Endothelial cell of umbilical vein (primary cell): ENCODE results near the gene G3BP1. TPM values are rescaled to one million over a fixed set of nuclear protein-coding genes. Genes with fewer than 3 reads are reported as not detected.

Experiments used
- BruUV-seq: library from RNA; stranded (reverse); fragments of 400-500 nt; replicated peaks from 2 replicates; lab custom pipeline; 2021; lab: Mats Ljungman, UMichigan
- CTCF ChIA-PET: fragments of 300-600, 350-600 bp; sonication (Branson Sonifier 250); formaldehyde crosslinking; loops from one replicate; lab custom pipeline; 2021; ENCODE audit warnings: antibody characterized with exemption, inconsistent platforms; lab: Charles Lee
- POLR2A ChIA-PET: fragments of 300-600, 350-600 bp; sonication (Branson Sonifier 250); formaldehyde crosslinking; loops from one replicate; lab custom pipeline; 2021; ENCODE audit warnings: antibody characterized with exemption, inconsistent platforms; lab: Charles Lee
- DNase-seq: peaks from one replicate; pipeline ENCODE4 v3.0.0-alpha.2; 2011; ENCODE audit warnings: low read depth, low spot score
- FAIRE-seq: peaks from 2 replicates; lab custom pipeline; 2011; peaks lifted over from hg19 to GRCh38; lab: Jason Lieb, UNC
- H2AFZ ChIP-seq: 2 replicates; pipeline ENCODE4 v1.6.0; 2012; ENCODE audit warnings: low read depth, low read length, control low read depth, inconsistent platforms
- H3K27ac ChIP-seq: 2 replicates; pipeline ENCODE4 v1.5.1; 2011; ENCODE audit warnings: low read depth, mild to moderate bottlenecking, control low read depth, low read length, moderate library complexity; ENCODE audit not compliant: insufficient read depth
- H3K27me3 ChIP-seq, 2 experiments: 2 replicates each; pipeline versions ENCODE4 v1.6.0 to v1.6.1; 2011; ENCODE audit warnings: low read length in 2 of 2, mixed read lengths in 1 of 2; ENCODE audit not compliant: control insufficient read depth in 2 of 2, insufficient read depth in 2 of 2
- H3K36me3 ChIP-seq, 2 experiments: 2 replicates in 1 of 2; 3 replicates in 1 of 2; pipeline ENCODE4 v1.5.1; 2011; ENCODE audit warnings: low read length in 2 of 2, mild to moderate bottlenecking in 1 of 2, moderate library complexity in 1 of 2; ENCODE audit not compliant: control insufficient read depth in 2 of 2, insufficient read depth in 2 of 2; ENCODE audit errors: extremely low read depth in 1 of 2
- H3K4me1 ChIP-seq: 3 replicates; pipeline ENCODE4 v1.5.1; 2011; ENCODE audit warnings: mild to moderate bottlenecking, low read length; ENCODE audit not compliant: control insufficient read depth, insufficient read depth; ENCODE audit errors: extremely low read depth
- H3K4me2 ChIP-seq: 2 replicates; pipeline ENCODE4 v1.6.1; 2011; ENCODE audit warnings: low read length, control low read depth, mixed read lengths; ENCODE audit not compliant: insufficient read depth
- H3K4me3 ChIP-seq, 3 experiments: fragments of 200-600 bp in 1 of 3; sonication (generic), shearing (Covaris generic) in 1 of 3; replicated peaks in 1 of 3; 2 replicates each; pipeline ENCODE4 v1.5.1; 2011 to 2016; ENCODE audit warnings: control low read depth in 3 of 3, low read length in 3 of 3, mild to moderate bottlenecking in 2 of 3, inconsistent platforms in 1 of 3, low read depth in 1 of 3, moderate library complexity in 1 of 3; ENCODE audit not compliant: insufficient read depth in 1 of 3
- H3K79me2 ChIP-seq: 2 replicates; pipeline ENCODE4 v1.6.0; 2012; ENCODE audit warnings: low read length, inconsistent platforms; ENCODE audit not compliant: control insufficient read depth, insufficient read depth
- H3K9ac ChIP-seq: replicated peaks from 2 replicates; pipeline ENCODE3; 2011; ENCODE audit warnings: low read length, control low read depth; ENCODE audit not compliant: insufficient read depth; ENCODE audit errors: extremely low read depth
- H3K9me1 ChIP-seq: replicated peaks from 3 replicates; pipeline ENCODE4 v1.6.0; 2011; ENCODE audit warnings: mild to moderate bottlenecking, low read length; ENCODE audit not compliant: control insufficient read depth, insufficient read depth; ENCODE audit errors: extremely low read depth
- H3K9me3 ChIP-seq: replicated peaks from 2 replicates; pipeline ENCODE4 v1.5.1; 2012; ENCODE audit warnings: low read length, inconsistent platforms; ENCODE audit not compliant: control insufficient read depth, insufficient read depth
- H4K20me1 ChIP-seq: replicated peaks from 2 replicates; pipeline ENCODE3; 2011; ENCODE audit warnings: mild to moderate bottlenecking, low read length; ENCODE audit not compliant: control insufficient read depth, insufficient read depth; ENCODE audit errors: extremely low read depth
- CTCF ChIP-seq, 2 donors: IDR thresholded peaks; 1 replicate in 1 of 2; 2 replicates in 1 of 2; pipeline ENCODE4 v1.5.1; 2011; ENCODE audit warnings: low read length in 2 of 2, mild to moderate bottlenecking in 2 of 2, moderate library complexity in 2 of 2, control low read depth in 1 of 2, inconsistent platforms in 1 of 2, low read depth in 1 of 2; ENCODE audit not compliant: insufficient read depth in 1 of 2; ENCODE audit errors: extremely low read depth in 1 of 2
- EZH2 ChIP-seq: IDR thresholded peaks from 2 replicates; pipeline ENCODE4 v1.6.1; 2012; ENCODE audit warnings: borderline replicate concordance, low read depth, mild to moderate bottlenecking, moderate library complexity, low read length, inconsistent platforms; ENCODE audit not compliant: severe bottlenecking
- FOS ChIP-seq: IDR thresholded peaks from 2 replicates; pipeline ENCODE4 v1.6.1; 2011; ENCODE audit warnings: mild to moderate bottlenecking, low read length, moderate library complexity, borderline replicate concordance; ENCODE audit not compliant: insufficient read depth
- GATA2 ChIP-seq: IDR thresholded peaks from 2 replicates; pipeline ENCODE4 v1.7.0; 2011; ENCODE audit warnings: low read depth, mild to moderate bottlenecking, moderate library complexity, mixed read lengths, low read length; ENCODE audit not compliant: insufficient read length, insufficient read depth
- JUN ChIP-seq: IDR thresholded peaks from 2 replicates; pipeline ENCODE4 v1.6.1; 2011; ENCODE audit warnings: borderline replicate concordance, low read depth; ENCODE audit not compliant: insufficient read length, insufficient read depth
- MYC ChIP-seq: IDR thresholded peaks from one replicate; pipeline ENCODE4 v1.6.1; 2011; ENCODE audit warnings: mild to moderate bottlenecking, low read depth, low read length
- POLR2A ChIP-seq: IDR thresholded peaks from 2 replicates; pipeline ENCODE4 v1.6.1; 2012; ENCODE audit warnings: low read depth, mild to moderate bottlenecking, control low read depth, low read length
- POLR2AphosphoS5 ChIP-seq: IDR thresholded peaks from 2 replicates; pipeline ENCODE4 v1.6.1; 2012; ENCODE audit warnings: low read depth, mild to moderate bottlenecking, control low read depth, low read length, moderate library complexity; ENCODE audit not compliant: insufficient read depth
- dilution Hi-C: fragments of 300-500 bp; cut with MboI; formaldehyde crosslinking; loops from one replicate; pipeline ENCODE4 v1.15.0; 2019; ENCODE audit warnings: low sequenced_read_pairs; ENCODE audit not compliant: extremely low pct_ligation_motif_present
- intact Hi-C: fragments of 100-400 bp; cut with micrococcal nuclease; formaldehyde crosslinking; loops from one replicate; pipeline ENCODE4 v1.10.0; 2022
- polyA plus RNA-seq, 4 experiments: library from polyadenylated mRNA; depleted of rRNA in 3 of 4; stranded (reverse) in 3 of 4; unstranded in 1 of 4; fragments of >200 nt; gene quantifications; 2 replicates each; pipeline versions ENCODE4 v1.2.1 to v1.2.3, GENCODE V29; 2011 to 2012; ENCODE audit warnings: missing spikeins in 1 of 4
- total RNA-seq: library from RNA; stranded (reverse); gene quantifications from 2 replicates; pipeline ENCODE4 v1.2.3, GENCODE V29; 2021
- TF ChIP-seq, protein P1 (sequence below): IDR thresholded peaks from 2 replicates; pipeline ENCODE4 v1.6.1; 2011; ENCODE audit not compliant: insufficient read depth, insufficient read length

The G3BP1 gene
- total and polyA plus RNA-seq, 2 donors (not counting 3 experiments of a cell fraction or from before 2014, with no cell fraction given), result 50.5 to 262 TPM

DNA sequence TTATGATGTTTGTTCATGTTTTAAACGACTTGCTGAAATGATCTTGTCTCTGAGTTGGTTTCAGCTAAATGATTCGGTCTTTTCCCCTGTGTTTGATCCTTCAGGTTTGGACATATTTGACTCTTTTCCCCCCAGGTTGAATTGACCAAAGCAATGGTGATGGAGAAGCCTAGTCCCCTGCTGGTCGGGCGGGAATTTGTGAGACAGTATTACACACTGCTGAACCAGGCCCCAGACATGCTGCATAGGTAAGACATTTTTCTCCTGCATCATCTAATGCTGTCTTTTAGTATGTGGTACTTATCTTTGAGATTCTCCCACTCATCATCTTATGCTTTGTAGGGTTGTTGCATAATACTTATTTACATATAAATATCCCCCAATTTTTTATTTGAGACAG lies 14.7 kb downstream of the G3BP1 start:
- H3K9me1 ChIP-seq, result no peaks in the 10 kb centered on the region
- ChIA-PET POLR2A (no interaction called here), CTCF (no interaction called here)
- intact Hi-C loops, result no loop called here
- dilution Hi-C loops, result no loop called here
- H3K27ac ChIP-seq, result no peak overlapping the region
- H3K4me3 ChIP-seq, result no peak overlapping the region
- DNase-seq (no peak), FAIRE-seq (no peak)
- H3K79me2 ChIP-seq, result peaks cover 98% of the 10 kb centered on the region
- H3K27me3 ChIP-seq, result no peaks in the 10 kb centered on the region
- no peak overlapping the region for H3K9ac ChIP-seq
- H3K36me3 ChIP-seq, result peaks cover 8 to 15% of the 10 kb centered on the region in 2 experiments
- H2AFZ ChIP-seq, result no peak overlapping the region
- TF ChIP-seq POLR2A (no peak), JUN (no peak)
- peaks cover 21% of the 10 kb centered on the region for H4K20me1 ChIP-seq
- H3K9me3 ChIP-seq, result no peaks in the 10 kb centered on the region
- no peaks in the 10 kb centered on the region for H3K4me1 ChIP-seq
- no TSS peak for BruUV-seq
- no peak overlapping the region for H3K4me2 ChIP-seq

DNA sequence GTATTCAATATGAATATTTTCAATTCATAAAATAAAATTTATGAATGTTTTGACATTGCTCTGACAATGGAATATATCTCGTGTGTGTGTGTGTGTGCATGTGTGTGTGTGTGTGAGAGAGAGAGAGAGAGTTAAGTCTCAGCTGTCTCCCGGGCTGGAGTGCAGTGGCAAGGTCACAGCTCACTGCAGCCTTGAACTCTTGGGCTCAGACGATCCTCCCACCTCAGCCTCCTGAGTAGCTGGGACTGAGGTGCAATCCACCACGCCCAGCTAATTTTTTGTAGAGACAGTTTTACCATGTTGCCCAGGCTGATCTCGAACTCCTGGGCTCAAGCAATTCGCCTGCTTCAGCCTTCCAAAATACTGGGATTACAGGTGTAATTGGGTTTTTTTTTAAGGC lies 16.1 kb downstream of the G3BP1 start:
- BruUV-seq, result no TSS peak
- intact Hi-C loops (no loop called here), dilution Hi-C loops (no loop called here)
- TF ChIP-seq, protein P1, sequence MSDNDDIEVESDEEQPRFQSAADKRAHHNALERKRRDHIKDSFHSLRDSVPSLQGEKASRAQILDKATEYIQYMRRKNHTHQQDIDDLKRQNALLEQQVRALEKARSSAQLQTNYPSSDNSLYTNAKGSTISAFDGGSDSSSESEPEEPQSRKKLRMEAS, result no peak
- TF ChIP-seq CTCF (IDR thresholded peaks at IDR 0.05; ENCODE audit: extremely low read depth in 1 of 2, insufficient read depth in 1 of 2, low read depth in 1 of 2, low read length in 2 of 2), result no peak
- no peak for TF ChIP-seq GATA2
- no peak for TF ChIP-seq FOS
- TF ChIP-seq MYC, result no peak
- TF ChIP-seq EZH2, result no peak
- no peak for TF ChIP-seq POLR2A
- no peak for TF ChIP-seq POLR2AphosphoS5
- TF ChIP-seq JUN, result no peak
- peaks cover 95% of the 10 kb centered on the region for H3K79me2 ChIP-seq
- no peak overlapping the region for H2AFZ ChIP-seq
- no peak overlapping the region for H3K4me2 ChIP-seq
- no peak for FAIRE-seq
- peaks cover 21% of the 10 kb centered on the region for H4K20me1 ChIP-seq
- no peaks in the 10 kb centered on the region for H3K27me3 ChIP-seq
- H3K27ac ChIP-seq, result no peak overlapping the region
- H3K4me3 ChIP-seq, result no peak overlapping the region
- H3K9ac ChIP-seq, result no peak overlapping the region
- ChIA-PET CTCF (interaction anchor here (0.8 kb wide), 1 partner anchor 47 kb away, joined by 3 read pairs; no protein-coding TSS in a partner anchor), POLR2A (no interaction called here)
- H3K36me3 ChIP-seq, result peaks cover 15 to 16% of the 10 kb centered on the region in 2 experiments
- no peaks in the 10 kb centered on the region for H3K4me1 ChIP-seq
- no peaks in the 10 kb centered on the region for H3K9me3 ChIP-seq
- no peak for DNase-seq
- no peaks in the 10 kb centered on the region for H3K9me1 ChIP-seq
